Liver (tissue), 9 donors: ENCODE measurements around the gene ABHD10. TPM values are rescaled to one million over a fixed set of nuclear protein-coding genes. Genes with fewer than 3 reads are reported as not detected.

Source experiments
- DNase-seq: peaks from one replicate; pipeline ENCODE4 v3.0.0-alpha.2; 2017; ENCODE audit warnings: low spot score
- H3K27ac ChIP-seq, 2 donors: one replicate each; pipeline ENCODE4 v1.7.0; 2013; ENCODE audit warnings: inconsistent platforms in 2 of 2, low read length in 2 of 2, control low read depth in 1 of 2, low read depth in 1 of 2, mild to moderate bottlenecking in 1 of 2
- H3K27me3 ChIP-seq, 4 donors: one replicate each; pipeline versions ENCODE4 v1.6.1 to v1.7.0; 2013; ENCODE audit warnings: low read length in 3 of 4, inconsistent platforms in 1 of 4, mild to moderate bottlenecking in 1 of 4, moderate library complexity in 1 of 4; ENCODE audit not compliant: control insufficient read depth in 4 of 4, insufficient read depth in 4 of 4
- H3K36me3 ChIP-seq, 4 donors: one replicate each; pipeline versions ENCODE4 v1.6.1 to v1.7.0; 2013; ENCODE audit warnings: low read length in 3 of 4, mild to moderate bottlenecking in 3 of 4, low read depth in 1 of 4, moderate library complexity in 1 of 4; ENCODE audit not compliant: control insufficient read depth in 4 of 4, insufficient read depth in 3 of 4
- H3K4me1 ChIP-seq, 4 donors: one replicate each; pipeline versions ENCODE4 v1.6.1 to v1.7.0; 2013; ENCODE audit warnings: low read length in 3 of 4, mild to moderate bottlenecking in 3 of 4, moderate library complexity in 1 of 4; ENCODE audit not compliant: control insufficient read depth in 4 of 4, insufficient read depth in 4 of 4
- H3K4me3 ChIP-seq, 3 donors: one replicate each; pipeline versions ENCODE4 v1.6.1 to v1.7.0; 2013; ENCODE audit warnings: low read length in 3 of 3, control low read depth in 1 of 3, low read depth in 1 of 3, mild to moderate bottlenecking in 1 of 3
- H3K9ac ChIP-seq, 2 donors: one replicate each; pipeline ENCODE4 v1.7.0; 2013; ENCODE audit warnings: low read length in 2 of 2, mild to moderate bottlenecking in 2 of 2, moderate library complexity in 2 of 2, control low read depth in 1 of 2, low read depth in 1 of 2
- H3K9me3 ChIP-seq, 4 donors: one replicate each; pipeline versions ENCODE4 v1.6.1 to v1.7.0; 2013; ENCODE audit warnings: low read length in 3 of 4; ENCODE audit not compliant: control insufficient read depth in 4 of 4
- ATF3 ChIP-seq: IDR thresholded peaks from 2 replicates; pipeline ENCODE4 v1.6.1; 2016; ENCODE audit warnings: antibody characterized with exemption
- CTCF ChIP-seq: fragments of 150-350 bp; IDR thresholded peaks from 2 replicates; pipeline ENCODE4 v1.5.1; 2017; ENCODE audit warnings: improper control_type of control experiment, low read depth, low read length; ENCODE audit not compliant: missing input control
- EGR1 ChIP-seq, 2 donors: IDR thresholded peaks; 2 replicates each; pipeline ENCODE4 v1.6.1; 2016 to 2018; ENCODE audit warnings: antibody characterized with exemption in 2 of 2, low read depth in 2 of 2
- FOXA1 ChIP-seq: IDR thresholded peaks from 2 replicates; pipeline ENCODE4 v1.6.1; 2016; ENCODE audit warnings: antibody characterized with exemption
- FOXA2 ChIP-seq: IDR thresholded peaks from 2 replicates; pipeline ENCODE4 v1.6.1; 2016; ENCODE audit warnings: antibody characterized with exemption
- GABPA ChIP-seq, 2 donors: IDR thresholded peaks in 1 of 2; conservative IDR thresholded peaks in 1 of 2; 2 replicates each; pipeline ENCODE4 v1.6.1; 2016; ENCODE audit warnings: antibody characterized with exemption in 2 of 2, mild to moderate bottlenecking in 1 of 2, moderate library complexity in 1 of 2
- HNF4A ChIP-seq, 2 donors: conservative IDR thresholded peaks; 2 replicates each; pipeline ENCODE4 v1.6.1; 2016; ENCODE audit warnings: antibody characterized with exemption in 2 of 2, mild to moderate bottlenecking in 2 of 2
- HNF4G ChIP-seq: IDR thresholded peaks from 2 replicates; pipeline ENCODE4 v1.6.1; 2016; ENCODE audit warnings: antibody characterized with exemption
- JUND ChIP-seq, 2 donors: IDR thresholded peaks; 2 replicates each; pipeline ENCODE4 v1.6.1; 2016; ENCODE audit warnings: antibody characterized with exemption in 2 of 2
- NR2F2 ChIP-seq: IDR thresholded peaks from 2 replicates; pipeline ENCODE4 v1.6.1; 2016; ENCODE audit warnings: antibody characterized with exemption
- RAD21 ChIP-seq, 2 donors: IDR thresholded peaks; 2 replicates each; pipeline ENCODE4 v1.6.1; 2016; ENCODE audit warnings: antibody characterized with exemption in 2 of 2, mild to moderate bottlenecking in 2 of 2
- REST ChIP-seq: IDR thresholded peaks from 2 replicates; pipeline ENCODE4 v1.6.1; 2016; ENCODE audit warnings: antibody characterized with exemption, mild to moderate bottlenecking
- RXRA ChIP-seq, 2 donors: IDR thresholded peaks; 2 replicates each; pipeline ENCODE4 v1.6.1; 2017 to 2018; ENCODE audit warnings: antibody characterized with exemption in 2 of 2, mild to moderate bottlenecking in 1 of 2
- SP1 ChIP-seq: IDR thresholded peaks from 2 replicates; pipeline ENCODE4 v1.6.1; 2018; ENCODE audit warnings: antibody characterized with exemption, mild to moderate bottlenecking
- TAF1 ChIP-seq: conservative IDR thresholded peaks from 2 replicates; pipeline ENCODE4 v1.6.1; 2016; ENCODE audit warnings: antibody characterized with exemption, mild to moderate bottlenecking
- YY1 ChIP-seq: IDR thresholded peaks from 2 replicates; pipeline ENCODE4 v1.6.1; 2016; ENCODE audit warnings: antibody characterized with exemption, mild to moderate bottlenecking
- WGBS: extraction: QIAGEN DNeasy Blood & Tissue Kit; methylation state at CpG from one replicate; pipeline ENCODE4 v1.1.7; 2013; 5-methylcytosine and 5-hydroxymethylcytosine counted together
- polyA plus RNA-seq, 2 donors: library from polyadenylated mRNA; stranded (reverse) in 1 of 2; unstranded in 1 of 2; fragments of 200-250 nt in 1 of 2; fragments of >200 nt in 1 of 2; fragmentation: Nextera tagmentation in 1 of 2; extraction: Ambion mirVana in 1 of 2; gene quantifications; one replicate each; pipeline versions ENCODE4 v1.2.1 to v1.2.3, GENCODE V29; 2013 to 2015
- total RNA-seq, 2 donors: library from RNA; depleted of rRNA; stranded (reverse); fragments of >200 nt; gene quantifications; one replicate each; pipeline ENCODE4 v1.2.3, GENCODE V29; 2014
- TF ChIP-seq, protein P1 (sequence below): IDR thresholded peaks from 2 replicates; pipeline ENCODE4 v1.6.1; 2016; ENCODE audit warnings: antibody characterized with exemption
- TF ChIP-seq, protein P2 (sequence below): IDR thresholded peaks from 2 replicates; pipeline ENCODE4 v1.6.1; 2016; ENCODE audit warnings: antibody characterized with exemption
- donor health status: healthy.
- donor health status: healthy.
- donor health status: healthy.
- donor health status: healthy.
- donor health status: healthy.

Gene ABHD10
- total and polyA plus RNA-seq, 4 donors, result 15.1 to 22.1 (median 18.9) TPM

DNA sequence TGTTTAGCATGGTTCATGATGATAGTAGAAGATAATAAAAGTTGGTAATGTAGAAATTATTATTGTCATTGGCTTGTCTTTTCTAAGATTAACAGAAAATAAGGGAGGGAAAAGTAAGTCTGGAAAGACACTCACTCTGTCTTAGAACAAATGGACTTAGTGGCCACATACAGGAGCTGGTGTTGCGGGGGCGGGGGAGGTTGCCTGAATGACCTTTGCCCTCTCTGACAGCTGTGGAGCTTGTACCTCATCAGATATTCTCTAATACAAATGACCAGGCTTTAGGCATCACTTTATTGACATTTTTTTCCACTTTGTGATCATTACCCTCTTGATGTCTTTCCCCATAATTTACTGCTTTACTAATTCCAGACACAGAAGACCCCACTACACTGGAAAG is 25.8 kb downstream of the ABHD10 start:
- H3K4me3 ChIP-seq, result no peak overlapping the region
- H3K4me1 ChIP-seq, result peaks cover 2 to 17% (median 11%) of the 10 kb centered on the region in 4 donors
- H3K27me3 ChIP-seq, result peaks cover 0 to 3% (median 0%) of the 10 kb centered on the region in 4 donors
- H3K27ac ChIP-seq, result no peak overlapping the region
- H3K36me3 ChIP-seq, result no peaks in the 10 kb centered on the region
- TF ChIP-seq FOXA2 (no peak), HNF4A (conservative IDR thresholded peaks at IDR 0.05) (peak; percentile 74 to 80), EGR1 (IDR thresholded peaks at IDR 0.05; ENCODE audit: low read depth in 2 of 2) (peak; percentile 94 to 95), SP1 (peak; percentile 58), RXRA (IDR thresholded peaks at IDR 0.05) (peak in 1 of 2 donors; percentile 17), RAD21 (IDR thresholded peaks at IDR 0.05) (no peak), FOXA1 (no peak), JUND (IDR thresholded peaks at IDR 0.05) (no peak), YY1 (no peak), ATF3 (no peak), TAF1 (no peak), HNF4G (peak; percentile 11), GABPA (IDR thresholded peaks at IDR 0.05 in 1 of 2, conservative IDR thresholded peaks at IDR 0.05 in 1 of 2) (no peak), REST (no peak), CTCF (no peak), NR2F2 (no peak)
- TF ChIP-seq, protein P1, sequence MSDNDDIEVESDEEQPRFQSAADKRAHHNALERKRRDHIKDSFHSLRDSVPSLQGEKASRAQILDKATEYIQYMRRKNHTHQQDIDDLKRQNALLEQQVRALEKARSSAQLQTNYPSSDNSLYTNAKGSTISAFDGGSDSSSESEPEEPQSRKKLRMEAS, result no peak
- TF ChIP-seq, protein P2, sequence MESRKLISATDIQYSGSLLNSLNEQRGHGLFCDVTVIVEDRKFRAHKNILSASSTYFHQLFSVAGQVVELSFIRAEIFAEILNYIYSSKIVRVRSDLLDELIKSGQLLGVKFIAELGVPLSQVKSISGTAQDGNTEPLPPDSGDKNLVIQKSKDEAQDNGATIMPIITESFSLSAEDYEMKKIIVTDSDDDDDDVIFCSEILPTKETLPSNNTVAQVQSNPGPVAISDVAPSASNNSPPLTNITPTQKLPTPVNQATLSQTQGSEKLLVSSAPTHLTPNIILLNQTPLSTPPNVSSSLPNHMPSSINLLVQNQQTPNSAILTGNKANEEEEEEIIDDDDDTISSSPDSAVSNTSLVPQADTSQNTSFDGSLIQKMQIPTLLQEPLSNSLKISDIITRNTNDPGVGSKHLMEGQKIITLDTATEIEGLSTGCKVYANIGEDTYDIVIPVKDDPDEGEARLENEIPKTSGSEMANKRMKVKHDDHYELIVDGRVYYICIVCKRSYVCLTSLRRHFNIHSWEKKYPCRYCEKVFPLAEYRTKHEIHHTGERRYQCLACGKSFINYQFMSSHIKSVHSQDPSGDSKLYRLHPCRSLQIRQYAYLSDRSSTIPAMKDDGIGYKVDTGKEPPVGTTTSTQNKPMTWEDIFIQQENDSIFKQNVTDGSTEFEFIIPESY, result no peak
- peak; percentile 42 for DNase-seq
- 51% methylated on average over 2 of the region's 2 CpGs for WGBS
- H3K9ac ChIP-seq, result no peak overlapping the region
- no peaks in the 10 kb centered on the region for H3K9me3 ChIP-seq
